GM12892 (cell line): ENCODE data around the gene CCR1.

Experiments used
- POLR2A ChIP-seq: IDR thresholded peaks from 2 replicates; pipeline ENCODE4 v1.6.1; 2011; ENCODE audit warnings: low read depth, low read length, control low read depth
- POLR2AphosphoS5 ChIP-seq: IDR thresholded peaks from 2 replicates; pipeline ENCODE4 v1.6.1; 2011; ENCODE audit warnings: low read depth, low read length, control low read depth
- TAF1 ChIP-seq: IDR thresholded peaks from 2 replicates; pipeline ENCODE4 v1.6.1; 2011; ENCODE audit warnings: low read depth, mild to moderate bottlenecking, control low read depth, low read length, borderline replicate concordance

DNA sequence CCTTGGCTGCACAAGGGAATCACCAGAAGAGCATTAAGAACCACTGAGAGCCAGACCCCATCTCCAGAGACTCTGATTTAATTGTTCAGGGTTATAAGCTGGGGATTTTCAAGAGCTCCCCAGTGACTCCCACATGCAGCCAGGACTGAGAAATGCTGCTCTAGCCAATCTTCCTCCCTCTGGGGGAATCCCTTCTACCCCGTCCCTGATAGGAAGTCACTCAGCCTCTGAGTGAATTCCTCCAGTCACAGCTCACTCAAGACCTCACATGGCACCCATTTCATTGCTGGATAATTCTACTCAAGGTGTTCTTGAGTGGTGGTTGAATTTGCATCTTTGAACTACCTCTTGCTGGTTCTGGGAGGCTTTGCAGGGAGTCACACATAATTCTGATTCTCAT is 44.9 kb upstream of the CCR1 start:
- TF ChIP-seq POLR2A, result no peak
- no peak for TF ChIP-seq POLR2AphosphoS5
- no peak for TF ChIP-seq TAF1
